ENCODE data around the gene SCN10A.

Gene SCN10A

DNA sequence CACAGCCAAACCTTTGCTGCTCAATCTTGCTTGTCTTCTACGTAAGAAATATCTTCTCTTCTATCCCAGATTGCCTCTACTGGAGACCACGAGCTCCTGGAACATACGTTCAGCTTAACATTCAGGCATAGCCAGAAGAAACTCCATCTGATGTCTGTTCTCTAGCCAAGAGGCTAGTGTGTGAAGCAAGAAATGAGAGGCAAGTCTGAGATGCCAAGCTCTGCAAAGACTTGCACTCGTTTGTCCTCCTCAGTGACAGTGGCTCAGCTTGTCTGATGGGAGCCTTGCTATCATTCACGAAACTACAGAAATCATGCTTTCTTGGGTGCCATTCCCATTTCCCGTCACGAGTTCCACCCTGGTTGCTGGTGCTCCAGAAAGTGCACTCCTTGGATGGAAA is at the start of gene SCN10A:
TSS of gene SCN10A (minus strand) at position 192 of the 400 bp plus-strand sequence. CDS start 22,207 bp downstream, outside the sequence.
- no peak for DNase-seq

- no peak for DNase-seq
Measured at GRCh38 chr3:38853011-38853410, 37.0 kb upstream of the SCN10A start.

DNA sequence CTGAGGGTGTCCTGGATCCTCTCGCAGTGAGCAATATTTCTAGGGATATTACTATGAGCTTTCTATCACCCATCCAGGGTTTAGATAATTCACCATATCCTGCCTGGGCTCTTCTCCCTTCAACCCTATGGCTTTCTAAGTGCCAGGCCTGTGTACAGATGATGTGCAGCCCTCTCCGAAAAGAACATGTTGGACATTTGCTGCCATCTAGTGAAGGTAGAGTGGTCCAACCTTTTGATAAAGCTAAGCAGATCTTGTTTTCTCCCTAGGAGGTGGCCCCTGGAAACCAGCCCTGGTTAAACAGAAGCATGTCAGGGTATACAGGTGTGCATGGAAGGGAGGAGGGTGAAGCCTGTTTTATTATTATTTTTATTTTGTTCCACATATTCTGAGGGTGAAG is 27.9 kb upstream of the SCN10A start:
- DNase-seq, result no peak

DNA sequence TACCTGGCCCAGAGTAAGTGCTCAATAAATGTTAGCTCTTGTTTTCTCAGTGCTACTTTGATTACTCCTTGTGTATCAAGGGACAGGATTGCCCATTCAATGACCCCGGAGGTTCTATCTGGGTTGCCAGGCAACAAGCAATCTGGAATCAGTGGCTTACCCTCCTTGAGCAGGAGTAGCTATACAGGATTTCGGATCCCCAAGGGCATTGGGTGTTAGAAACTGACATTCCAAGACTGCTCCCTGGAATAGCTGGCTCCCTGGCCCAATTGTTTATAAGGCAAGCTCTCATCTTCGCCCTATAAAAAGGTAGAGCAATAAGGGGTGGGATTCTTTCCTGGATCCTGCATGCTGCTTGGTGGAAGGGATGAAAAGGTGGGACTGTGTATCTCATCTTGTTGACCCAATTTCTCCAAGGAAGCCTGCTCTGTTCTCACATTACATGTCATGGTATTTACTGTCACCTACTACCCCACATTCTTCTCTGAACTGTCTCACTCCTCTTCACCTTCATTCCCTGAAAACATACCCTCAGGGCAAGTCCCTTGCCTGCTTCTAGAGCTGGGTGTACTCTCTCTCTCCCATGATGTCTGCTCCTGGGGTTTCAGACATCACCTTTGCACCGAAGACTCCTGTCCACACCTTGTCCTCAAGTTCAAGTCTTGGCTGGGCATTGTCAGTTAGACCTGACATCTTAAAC is 26.4 kb upstream of the SCN10A start:
- no peak for DNase-seq

DNA sequence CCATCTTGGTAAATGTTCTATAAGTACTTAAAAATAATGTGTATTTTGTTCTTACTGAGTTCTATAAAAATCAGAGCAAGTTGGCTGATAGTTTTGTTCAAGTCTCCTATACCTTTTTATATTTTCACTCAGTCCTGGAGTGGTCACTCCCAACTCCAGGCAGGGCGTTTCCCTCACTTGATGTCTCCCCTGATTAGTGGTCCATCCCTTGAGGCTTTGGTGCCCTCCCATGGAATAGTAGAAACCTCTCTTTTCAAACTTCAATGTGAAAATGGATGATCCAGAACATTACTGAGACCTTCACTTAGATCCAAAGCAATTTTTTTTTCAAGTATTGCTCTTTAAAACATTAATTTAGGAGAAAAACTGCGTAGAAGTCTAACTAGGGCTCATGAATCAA is 25.0 kb upstream of the SCN10A start:
- no peak for DNase-seq

DNA sequence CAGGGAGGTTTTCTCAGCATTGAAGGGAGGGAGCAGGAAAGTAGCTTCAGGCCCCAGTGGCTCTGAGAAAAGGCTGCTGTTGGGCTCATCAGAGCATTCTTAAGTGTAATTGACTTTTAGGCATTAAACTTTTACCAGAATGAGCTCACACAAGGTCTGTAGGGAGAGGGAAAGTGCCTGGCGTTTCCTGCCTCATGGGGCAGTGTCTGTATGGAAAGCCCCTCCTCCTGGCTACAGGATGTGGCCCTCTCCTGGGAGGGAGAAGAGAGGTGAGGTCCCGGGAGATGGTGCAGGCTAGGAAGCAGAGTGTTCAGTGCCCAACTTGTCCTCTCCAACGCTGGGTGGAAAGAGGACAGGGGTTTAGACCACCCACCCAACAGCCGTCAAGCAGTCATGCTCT is 21.3 kb upstream of the SCN10A start:
- no peak for DNase-seq

- DNase-seq, result no peak
Measured at GRCh38 chr3:38836561-38836960, 20.5 kb upstream of the SCN10A start.

DNA sequence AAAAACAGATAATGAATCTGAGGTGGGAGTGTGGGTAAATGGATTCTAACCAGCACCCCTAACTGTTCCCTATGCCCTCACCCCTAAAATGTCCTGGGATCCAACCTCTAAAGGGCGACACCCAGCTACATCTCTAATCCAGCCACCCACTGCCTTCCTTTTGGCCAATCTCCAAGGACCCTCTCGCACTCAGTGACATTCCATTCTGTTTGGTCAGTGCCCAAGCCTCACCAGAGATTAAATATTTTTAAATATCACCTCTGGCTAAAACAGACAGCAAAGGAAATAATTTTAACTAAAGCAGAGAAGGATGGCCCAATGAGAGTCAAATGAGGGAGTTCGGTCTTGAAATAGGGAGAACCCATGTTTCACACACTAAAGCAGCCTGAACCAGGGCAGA is 19.9 kb upstream of the SCN10A start:
- no peak for DNase-seq

DNA sequence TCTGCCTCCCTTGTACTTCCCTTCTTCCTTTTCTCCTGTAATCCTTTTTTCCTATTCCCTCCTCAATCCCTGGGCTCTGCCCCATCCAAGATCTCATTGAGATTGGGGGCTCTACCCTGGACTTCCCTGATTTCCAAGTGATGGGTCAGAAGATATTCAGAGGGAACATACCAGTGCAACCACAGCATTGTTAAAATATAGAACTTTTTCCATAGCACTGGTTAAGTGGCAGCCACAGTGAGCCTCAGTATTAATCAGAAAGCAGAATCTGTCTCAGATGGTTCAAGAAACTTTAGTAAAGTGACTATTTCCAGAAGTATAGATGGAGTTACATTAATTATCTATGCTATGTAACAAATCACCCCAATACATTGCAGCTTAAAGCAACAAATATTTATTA is 18.7 kb upstream of the SCN10A start:
- DNase-seq, result no peak

DNA sequence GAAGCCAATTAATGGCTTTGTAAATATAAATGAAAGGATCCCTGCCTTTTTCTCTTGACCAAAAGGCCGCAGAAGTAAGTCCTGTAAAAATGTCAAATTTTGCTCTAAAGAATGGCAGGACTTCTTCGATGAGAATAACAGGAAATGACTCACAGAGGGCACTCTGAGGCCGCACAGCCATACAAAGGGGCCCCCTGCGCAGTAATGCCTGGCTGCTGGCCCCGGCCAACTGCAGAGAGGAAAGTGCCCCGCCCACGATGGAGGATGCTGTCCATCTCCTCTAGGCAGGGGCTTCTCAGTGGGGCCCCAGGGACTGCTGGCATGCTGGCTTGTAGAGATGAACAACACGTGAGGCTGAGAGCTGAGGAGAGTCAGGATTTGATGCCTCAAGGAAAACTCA is 18.1 kb upstream of the SCN10A start:
- no peak for DNase-seq

- DNase-seq, result no peak
Measured at GRCh38 chr3:38829404-38829803, 13.4 kb upstream of the SCN10A start.

DNA sequence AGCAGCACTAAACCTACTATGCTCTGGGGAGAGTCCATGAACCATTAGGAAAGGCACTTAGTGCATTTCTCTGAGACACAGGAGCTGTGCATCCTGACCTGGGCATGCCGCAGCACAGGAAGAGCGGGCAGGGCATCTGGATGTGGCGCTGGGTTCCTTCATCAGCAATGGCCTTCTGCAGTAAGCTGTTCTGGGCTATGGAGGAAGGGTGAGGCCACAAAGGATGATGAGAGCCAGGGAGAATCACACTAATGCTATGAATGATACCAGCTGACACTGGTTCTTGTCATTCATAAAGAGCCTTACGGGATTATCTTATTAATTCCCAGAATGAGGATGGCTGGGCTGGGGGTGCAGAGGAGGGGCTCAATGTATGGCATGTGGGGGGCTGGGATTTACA is 12.7 kb upstream of the SCN10A start:
- DNase-seq, result no peak

GRCh38 chr3:38827791-38828190 is 11.8 kb upstream of the SCN10A start:
- no peak for DNase-seq

GRCh38 chr3:38826001-38826400 is 10.0 kb upstream of the SCN10A start:
- DNase-seq, result no peak

DNA sequence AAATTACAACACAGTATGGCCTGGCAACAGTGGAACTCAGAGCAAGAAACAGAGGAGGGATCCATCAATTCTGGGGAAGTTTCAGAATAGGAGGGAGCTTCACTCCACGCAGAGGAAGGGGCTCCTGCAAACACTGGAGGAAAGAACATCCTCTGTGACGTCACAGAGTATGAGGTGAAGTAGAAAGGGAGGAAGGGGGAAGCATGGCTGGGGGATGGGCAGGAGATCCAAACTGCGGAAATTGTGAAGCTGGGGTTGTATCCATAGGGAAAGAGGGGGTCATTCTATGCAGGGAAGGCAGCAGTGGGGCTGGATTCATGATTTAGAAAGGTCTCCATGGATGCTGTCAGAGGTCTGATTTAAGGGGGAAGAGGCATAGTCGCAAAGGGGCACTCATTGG is 8.3 kb upstream of the SCN10A start:
- no peak for DNase-seq

DNA sequence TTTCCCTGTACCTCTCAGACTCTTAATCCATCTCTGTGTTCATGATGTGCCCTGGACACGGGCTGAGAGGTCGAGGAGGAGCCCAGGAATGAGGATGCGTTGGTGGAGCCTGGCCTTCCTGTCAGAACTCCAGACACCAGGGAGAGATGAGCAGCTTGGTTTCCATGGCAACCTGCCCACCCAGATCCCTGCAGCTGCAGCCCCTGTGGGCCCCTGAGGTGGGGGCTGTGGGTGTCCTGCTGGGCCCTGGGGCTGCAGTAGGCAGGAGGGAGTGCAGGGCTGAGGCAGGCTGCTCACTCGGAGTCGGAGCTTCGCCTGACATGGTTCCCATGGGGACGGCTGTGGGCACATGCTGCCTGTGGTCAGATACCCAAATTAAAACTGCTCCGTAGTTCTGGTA is 7.7 kb upstream of the SCN10A start:
- no peak for DNase-seq

GRCh38 chr3:38823186-38823585 is 7.2 kb upstream of the SCN10A start:
- no peak for DNase-seq

DNA sequence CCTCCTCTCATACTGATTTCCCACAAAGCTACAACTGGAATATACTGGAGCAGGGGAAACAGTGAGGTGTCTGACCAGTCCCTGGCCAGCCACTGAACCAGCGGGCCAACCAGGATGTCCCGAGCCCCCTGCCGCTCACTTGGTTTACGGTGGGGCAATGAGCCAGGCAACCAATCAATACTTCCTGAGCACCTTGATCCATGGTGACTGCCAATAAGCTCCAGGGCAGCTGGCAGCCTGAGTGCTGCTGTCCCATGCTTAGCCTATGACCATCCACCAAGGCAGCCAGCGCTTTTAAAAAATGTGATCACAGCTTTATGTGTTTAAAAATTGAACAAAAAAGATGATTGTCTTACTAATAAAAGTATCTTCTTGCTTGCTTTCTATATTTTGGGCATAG is 4.2 kb downstream of the SCN10A start:
- DNase-seq, result no peak

- no peak for DNase-seq
Measured at GRCh38 chr3:38805765-38806386, 10.1 kb downstream of the SCN10A start.

DNA sequence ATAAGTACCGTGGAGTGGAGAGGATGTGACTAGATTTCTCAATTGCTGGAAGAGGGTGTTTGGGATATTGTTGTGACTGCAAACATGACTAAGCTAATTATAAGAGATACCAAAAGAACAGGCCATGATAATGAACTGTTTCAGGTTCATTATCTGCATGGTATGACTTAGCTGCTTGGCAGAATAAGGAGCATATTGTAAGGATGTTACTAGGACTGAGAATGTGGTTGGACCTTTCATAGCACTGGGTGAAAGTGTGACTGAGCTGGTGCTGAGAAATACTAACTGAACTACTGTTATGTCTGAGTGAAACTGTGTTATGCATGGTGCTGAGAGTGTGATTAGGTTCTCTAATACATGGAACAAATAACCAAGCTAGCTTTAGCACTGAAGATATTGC is 11.0 kb downstream of the SCN10A start:
- DNase-seq, result no peak

DNA sequence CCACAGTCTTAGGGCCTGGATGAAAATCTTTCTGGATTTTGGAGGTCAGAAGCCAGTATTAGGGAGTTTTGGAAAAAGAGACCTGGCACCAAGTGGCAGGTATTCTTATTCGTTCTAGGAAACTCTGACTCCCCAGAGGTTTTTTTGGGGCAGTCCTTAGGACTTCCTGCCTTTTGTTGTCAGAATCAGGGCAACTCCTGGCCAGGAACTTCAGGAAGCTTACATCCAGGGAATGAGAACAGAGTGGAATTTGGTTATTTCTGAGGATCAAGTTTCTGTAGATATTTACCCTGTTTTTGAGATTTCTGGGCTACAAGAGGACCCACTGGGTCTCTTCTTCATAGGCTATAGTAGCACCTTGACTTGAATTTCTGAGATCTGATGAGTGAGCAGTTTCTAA is 15.5 kb downstream of the SCN10A start:
- DNase-seq, result no peak

- DNase-seq, result no peak
Measured at GRCh38 chr3:38793721-38794120, 22.3 kb downstream of the SCN10A start.

GRCh38 chr3:38792983-38793382 is 23.0 kb downstream of the SCN10A start:
- no peak for DNase-seq

DNA sequence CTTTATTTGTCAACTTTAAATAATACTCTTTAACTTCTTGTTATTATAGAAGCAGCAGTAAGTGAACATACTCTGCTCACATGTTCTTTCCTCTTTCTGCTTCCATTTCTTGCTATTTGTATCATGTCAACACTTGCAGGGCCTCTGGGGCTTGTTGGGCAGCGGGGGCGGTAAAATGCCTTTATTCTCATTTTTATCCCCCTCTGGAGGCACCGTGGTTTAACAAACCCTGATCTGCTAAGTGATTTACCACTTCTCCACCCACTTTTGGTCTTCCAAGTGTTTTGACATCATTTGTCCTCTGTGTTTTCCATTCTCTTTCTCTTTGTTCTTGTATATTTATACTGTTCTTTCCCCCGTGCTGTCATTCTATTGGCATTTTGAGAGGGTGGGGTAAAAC is 33.9 kb downstream of the SCN10A start:
- no peak for DNase-seq

- DNase-seq, result no peak
Measured at GRCh38 chr3:38773528-38773927, 42.5 kb downstream of the SCN10A start.

All from NCI-H1436 treated with DMSO at 0.1 percent for 48 hours (cell line).